Upper lobe of left lung (tissue), 6 donors: ENCODE data around the gene ATF6. TPM values are rescaled to one million over a fixed set of nuclear protein-coding genes. Genes with fewer than 3 reads are reported as not detected.

Experiments
- ATAC-seq, 2 donors: fragments of 200-7000 bp; cut with Tn5 transposase; one replicate each; pipeline ENCODE4 v1.9.1; 2022; ENCODE audit warnings: mild to moderate bottlenecking in 2 of 2, moderate library complexity in 2 of 2; ENCODE audit not compliant: low FRiP score in 2 of 2
- DNase-seq, 2 donors: peaks; one replicate each; pipeline ENCODE4 v3.0.0-alpha.2; 2019 to 2020
- H3K27ac ChIP-seq, 4 donors: fragments of 200-600 bp; sonication (generic); one replicate each; pipeline ENCODE4 v1.5.1; 2016 to 2019
- H3K27me3 ChIP-seq, 4 donors: fragments of 200-600 bp; sonication (generic); one replicate each; pipeline ENCODE4 v1.5.1; 2017 to 2019
- H3K36me3 ChIP-seq, 4 donors: fragments of 200-600 bp; sonication (generic); one replicate each; pipeline ENCODE4 v1.5.1; 2016 to 2019
- H3K4me1 ChIP-seq, 4 donors: fragments of 200-600 bp; sonication (generic); one replicate each; pipeline ENCODE4 v1.5.1; 2018 to 2019
- H3K4me3 ChIP-seq, 4 donors: fragments of 200-600 bp; sonication (generic); one replicate each; pipeline ENCODE4 v1.5.1; 2017 to 2019; ENCODE audit warnings: mild to moderate bottlenecking in 2 of 4, moderate library complexity in 1 of 4
- H3K9me3 ChIP-seq, 4 donors: fragments of 200-600 bp; sonication (generic); one replicate each; pipeline ENCODE4 v1.5.1; 2018 to 2019
- CTCF ChIP-seq, 6 experiments: fragments of 450-650 bp in 4 of 6; fragments of 200-600 bp in 2 of 6; sonication (generic) in 2 of 6; IDR thresholded peaks; one replicate each; pipeline ENCODE4 v1.5.1; 2016 to 2019; ENCODE audit warnings: antibody characterized with exemption in 6 of 6
- EP300 ChIP-seq, 4 donors: sonication (generic); formaldehyde crosslinking; IDR thresholded peaks; one replicate each; pipeline ENCODE4 v1.5.1; 2017; ENCODE audit warnings: antibody characterized with exemption in 4 of 4, control low read depth in 2 of 4
- POLR2A ChIP-seq, 4 donors: fragments of 450-650 bp; IDR thresholded peaks; one replicate each; pipeline ENCODE4 v1.5.1; 2016 to 2017; ENCODE audit warnings: antibody characterized with exemption in 4 of 4, mild to moderate bottlenecking in 2 of 4
- POLR2AphosphoS5 ChIP-seq, 2 donors: sonication (generic); formaldehyde crosslinking; IDR thresholded peaks; one replicate each; pipeline ENCODE4 v1.5.1; 2017; ENCODE audit warnings: antibody characterized with exemption in 2 of 2
- WGBS, 2 donors: methylation state at CpG; one replicate each; pipeline ENCODE4 v1.1.5; 2017 to 2018; 5-methylcytosine and 5-hydroxymethylcytosine counted together
- total RNA-seq, 6 donors: library from RNA; depleted of rRNA in 4 of 6; stranded (reverse); fragments of >200 nt in 4 of 6; gene quantifications; one replicate each; pipeline versions ENCODE4 v1.1.0 to v1.2.1, GENCODE V29; 2016 to 2021
- donor health status: DM: no; HTN: no; CAD: no; lungs with moderate emphysema.
- donor health status: DM: no; HTN: yes; CAD: no; lungs with severe emphysema.

Gene ATF6
- total RNA-seq, 6 donors from 2014 or later, result 14.2 to 36.7 (median 27.0) TPM

GRCh38 chr1:161930064-161930463 is 163.9 kb downstream of the ATF6 start:
- peaks cover 0 to 6% (median 0%) of the 10 kb centered on the region in 4 donors for H3K36me3 ChIP-seq
- TF ChIP-seq POLR2A (IDR thresholded peaks at IDR 0.05), result no peak
- TF ChIP-seq POLR2AphosphoS5 (IDR thresholded peaks at IDR 0.05), result no peak
- no peak for TF ChIP-seq CTCF (IDR thresholded peaks at IDR 0.05)
- no peak for TF ChIP-seq EP300 (IDR thresholded peaks at IDR 0.05)
- H3K27ac ChIP-seq, result no peak overlapping the region
- DNase-seq (no peak), ATAC-seq (no peak)
- H3K4me1 ChIP-seq, result peaks cover 0 to 5% (median 0%) of the 10 kb centered on the region in 4 donors
- WGBS, 2 donors, result 62 to 67% methylated on average over 1 of the region's 1 CpG
- H3K27me3 ChIP-seq, result no peaks in the 10 kb centered on the region
- no peaks in the 10 kb centered on the region for H3K9me3 ChIP-seq
- no peak overlapping the region for H3K4me3 ChIP-seq

GRCh38 chr1:161932668-161933067 is 166.5 kb downstream of the ATF6 start:
- Histone ChIP-seq H3K36me3 (peaks cover 0 to 13% (median 1%) of the 10 kb centered on the region in 4 donors), H3K9me3 (no peaks in the 10 kb centered on the region), H3K27me3 (no peaks in the 10 kb centered on the region), H3K4me3 (no peak overlapping the region), H3K27ac (no peak overlapping the region), H3K4me1 (peaks cover 0 to 5% (median 0%) of the 10 kb centered on the region in 4 donors)
- 68 to 75% methylated on average over 2 of the region's 2 CpGs for WGBS, 2 donors
- DNase-seq (peak in 1 of 2 donors; percentile 23), ATAC-seq (peak in 1 of 2 donors; percentile 47)
- TF ChIP-seq EP300 (IDR thresholded peaks at IDR 0.05) (no peak), POLR2A (IDR thresholded peaks at IDR 0.05) (no peak), CTCF (IDR thresholded peaks at IDR 0.05) (no peak), POLR2AphosphoS5 (IDR thresholded peaks at IDR 0.05) (no peak)

GRCh38 chr1:161933592-161934588 is 167.8 kb downstream of the ATF6 start:
- H3K27me3 ChIP-seq, result no peaks in the 10 kb centered on the region
- no peaks in the 10 kb centered on the region for H3K9me3 ChIP-seq
- no peak for TF ChIP-seq POLR2AphosphoS5 (IDR thresholded peaks at IDR 0.05)
- TF ChIP-seq CTCF (IDR thresholded peaks at IDR 0.05), result no peak
- no peak for TF ChIP-seq EP300 (IDR thresholded peaks at IDR 0.05)
- TF ChIP-seq POLR2A (IDR thresholded peaks at IDR 0.05), result no peak
- 64 to 69% methylated on average over 6 of the region's 6 CpGs for WGBS, 2 donors
- DNase-seq (no peak), ATAC-seq (no peak)
- peaks cover 0 to 5% (median 0%) of the 10 kb centered on the region in 4 donors for H3K4me1 ChIP-seq
- H3K4me3 ChIP-seq, result no peak overlapping the region
- H3K36me3 ChIP-seq, result peaks cover 0 to 13% (median 1%) of the 10 kb centered on the region in 4 donors
- peak overlapping the region in 1 of 4 donors; percentile 1 for H3K27ac ChIP-seq

- H3K4me1 ChIP-seq, result peaks cover 0 to 5% (median 0%) of the 10 kb centered on the region in 4 donors
- no peaks in the 10 kb centered on the region for H3K9me3 ChIP-seq
- H3K27ac ChIP-seq, result no peak overlapping the region
- 93 to 100% methylated on average over 1 of the region's 1 CpG for WGBS, 2 donors
- H3K36me3 ChIP-seq, result peaks cover 0 to 8% (median 1%) of the 10 kb centered on the region in 4 donors
- H3K27me3 ChIP-seq, result no peaks in the 10 kb centered on the region
- DNase-seq (no peak), ATAC-seq (no peak)
- no peak overlapping the region for H3K4me3 ChIP-seq
- TF ChIP-seq POLR2AphosphoS5 (IDR thresholded peaks at IDR 0.05) (no peak), POLR2A (IDR thresholded peaks at IDR 0.05) (no peak), CTCF (IDR thresholded peaks at IDR 0.05) (no peak), EP300 (IDR thresholded peaks at IDR 0.05) (no peak)
Measured at GRCh38 chr1:161935264-161935663, 169.1 kb downstream of the ATF6 start.
